ENCODE results near the gene UPF2.
A peak's percentile ranks its signal among the peaks of the same experiment; 100 is the strongest.
"Not testable (repeated sequence)": the region's sequence is repeated elsewhere in the genome, so short reads cannot be mapped to it uniquely, and the experiment has no call there.

Gene UPF2
- long read RNA-seq, donor 1, full-length matches to known transcripts: 2 of 40 reads
- long read RNA-seq, donor 1, partial matches to known transcripts: 38 of 40 reads
- long read RNA-seq, donor 1, other reads (novel, unspliced or antisense): 0 of 40 reads
- long read RNA-seq, donor 2, partial matches to known transcripts: 22 of 23 reads
- long read RNA-seq, donor 2, other reads (novel, unspliced or antisense): 0 of 23 reads
- long read RNA-seq, donor 3, full-length matches to known transcripts: 3 of 18 reads
- long read RNA-seq, donor 3, partial matches to known transcripts: 15 of 18 reads
- long read RNA-seq, donor 3, other reads (novel, unspliced or antisense): 0 of 18 reads
- long read RNA-seq, donor 4, partial matches to known transcripts: 56 of 56 reads
- long read RNA-seq, donor 4, other reads (novel, unspliced or antisense): 0 of 56 reads
- long read RNA-seq, donor 5, partial matches to known transcripts: 36 of 37 reads
- long read RNA-seq, donor 5, other reads (novel, unspliced or antisense): 0 of 37 reads
- long read RNA-seq, donor 6, partial matches to known transcripts: 22 of 25 reads
- long read RNA-seq, donor 6, other reads (novel, unspliced or antisense): 0 of 25 reads
- long read RNA-seq, donor 7, partial matches to known transcripts: 48 of 49 reads
- long read RNA-seq, donor 7, other reads (novel, unspliced or antisense): 0 of 49 reads
- long read RNA-seq, donor 8, partial matches to known transcripts: 46 of 51 reads
- long read RNA-seq, donor 8, other reads (novel, unspliced or antisense): 5 of 51 reads

DNA sequence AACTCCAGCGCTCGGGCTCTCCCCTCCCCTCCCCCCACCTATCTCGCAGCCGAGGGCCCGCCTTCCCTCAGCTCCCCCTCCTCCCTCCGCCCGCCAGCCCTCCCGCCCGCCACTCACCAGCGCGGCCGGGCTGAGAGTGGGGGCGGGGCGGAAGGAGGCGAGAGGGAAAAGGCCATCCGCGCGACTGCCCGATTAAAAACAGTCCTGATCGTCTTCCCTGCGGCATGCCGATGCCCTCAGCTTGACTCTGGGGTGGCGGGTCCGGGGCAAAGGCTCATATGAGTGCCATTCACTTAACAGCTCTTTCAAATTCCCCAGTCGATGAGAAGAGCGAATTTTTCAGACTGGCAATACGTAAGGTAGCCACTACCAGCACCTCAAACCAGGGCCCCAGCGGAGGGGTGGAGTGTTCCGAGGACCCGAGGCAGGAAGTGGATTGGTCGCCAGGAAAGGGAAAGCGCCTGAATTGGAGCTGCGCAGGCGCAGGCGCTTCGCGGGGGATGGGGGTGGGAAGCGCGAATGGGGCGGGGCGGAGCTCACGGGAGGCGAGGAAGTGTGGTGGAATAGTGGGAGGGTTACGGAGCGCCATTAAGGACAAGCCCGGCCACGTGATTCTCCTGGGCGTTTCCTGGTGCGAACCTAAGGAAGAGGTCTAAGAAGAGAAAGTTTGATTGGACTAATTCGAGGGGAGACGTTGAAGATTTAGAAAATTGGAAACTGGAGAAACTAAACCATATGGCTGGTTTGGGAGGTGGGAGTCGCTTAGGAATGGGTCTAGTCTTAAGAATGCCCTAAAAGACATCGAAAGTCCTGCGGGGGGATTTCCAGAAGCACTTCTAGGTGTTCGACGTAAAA lies at the start of gene UPF2:
UPF2 (minus strand) TSS at position 13 of the 855 bp plus-strand sequence. CDS start 7,386 bp downstream, outside the sequence.
- peak; percentile 99 for DNase-seq

DNA sequence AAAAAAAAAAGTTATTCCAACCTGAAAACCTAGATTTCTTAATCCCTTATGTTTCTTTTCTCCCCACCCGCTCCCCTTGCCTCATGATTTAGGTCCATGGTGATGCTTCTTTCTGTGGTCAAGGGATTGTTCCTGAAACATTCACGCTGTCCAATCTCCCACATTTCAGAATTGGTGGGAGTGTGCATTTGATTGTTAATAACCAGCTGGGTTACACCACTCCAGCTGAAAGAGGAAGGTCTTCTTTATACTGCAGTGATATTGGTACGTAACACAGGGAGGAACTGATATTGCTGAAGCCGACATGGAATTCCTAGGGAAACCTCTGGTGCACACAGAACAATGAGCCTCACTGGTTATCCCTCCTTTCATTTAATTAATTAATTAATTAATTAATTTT lies 48.8 kb upstream of the UPF2 start:
- no peak for DNase-seq

DNA sequence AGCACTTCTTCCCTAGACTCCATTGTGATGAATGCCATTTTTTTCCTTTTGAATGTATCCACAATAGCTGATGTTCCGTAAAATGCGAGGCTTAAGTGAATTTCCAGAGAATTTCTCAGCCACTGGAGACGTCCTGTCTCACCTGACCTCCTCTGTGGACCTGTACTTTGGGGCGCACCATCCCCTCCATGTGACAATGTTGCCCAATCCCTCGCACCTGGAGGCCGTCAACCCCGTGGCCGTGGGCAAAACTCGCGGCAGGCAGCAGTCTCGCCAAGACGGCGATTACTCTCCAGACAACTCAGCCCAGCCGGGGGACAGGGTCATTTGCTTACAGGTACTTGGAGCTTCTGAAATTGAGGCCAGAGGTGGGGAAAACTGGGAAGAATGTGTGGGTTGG lies 46.3 kb upstream of the UPF2 start:
- DNase-seq: no peak

DNA sequence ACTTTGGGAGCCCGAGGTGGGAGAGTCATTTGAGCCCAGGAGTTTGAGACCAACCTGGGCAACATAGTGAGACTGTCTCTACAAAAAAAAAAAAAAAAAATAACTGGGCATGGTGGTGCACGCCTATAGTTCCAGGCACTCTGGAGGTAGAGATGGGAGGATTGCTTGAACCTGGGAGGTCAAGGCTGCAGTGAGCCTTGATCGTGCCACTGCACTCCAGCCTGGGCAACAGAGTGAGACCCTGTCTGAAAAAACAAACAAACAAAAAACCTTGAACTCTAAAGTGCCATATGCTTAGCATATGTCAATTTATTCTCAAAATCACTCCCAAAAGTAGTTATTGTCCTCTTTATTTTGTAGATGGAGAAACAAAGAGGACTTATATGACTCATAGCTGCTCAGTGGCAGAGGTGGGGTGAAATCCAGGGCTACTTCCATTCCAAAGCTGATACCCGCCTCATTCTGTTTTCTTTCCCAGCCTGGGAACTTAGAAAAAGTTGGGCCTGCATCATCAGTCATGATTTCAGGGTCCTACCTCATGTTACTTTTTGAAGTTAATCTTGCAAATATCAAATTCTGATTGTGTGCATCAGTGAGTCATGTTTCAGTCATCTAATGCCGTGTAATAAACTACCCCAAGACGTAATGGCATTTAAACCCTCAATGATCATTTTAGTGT lies 39.4 kb upstream of the UPF2 start:
- DNase-seq: no peak

DNA sequence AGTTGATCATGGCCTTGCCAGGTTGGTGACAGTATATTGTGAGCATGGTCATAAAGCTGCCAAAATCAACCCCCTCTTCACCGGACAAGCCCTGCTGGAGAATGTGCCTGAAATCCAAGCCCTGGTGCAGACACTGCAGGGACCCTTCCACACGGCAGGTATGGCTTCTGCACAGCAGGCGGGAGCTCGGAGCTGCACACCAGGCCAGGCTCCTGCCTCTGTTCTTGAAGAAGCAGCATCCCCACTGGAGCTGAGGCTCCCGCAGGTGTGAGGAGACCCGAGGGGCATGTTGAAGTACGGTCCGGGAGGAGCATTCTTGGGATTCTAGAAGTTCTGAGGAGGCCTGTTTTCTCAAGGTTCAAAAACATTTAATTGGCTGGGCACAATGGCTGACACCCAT lies 38.9 kb upstream of the UPF2 start:
- no peak for DNase-seq

DNA sequence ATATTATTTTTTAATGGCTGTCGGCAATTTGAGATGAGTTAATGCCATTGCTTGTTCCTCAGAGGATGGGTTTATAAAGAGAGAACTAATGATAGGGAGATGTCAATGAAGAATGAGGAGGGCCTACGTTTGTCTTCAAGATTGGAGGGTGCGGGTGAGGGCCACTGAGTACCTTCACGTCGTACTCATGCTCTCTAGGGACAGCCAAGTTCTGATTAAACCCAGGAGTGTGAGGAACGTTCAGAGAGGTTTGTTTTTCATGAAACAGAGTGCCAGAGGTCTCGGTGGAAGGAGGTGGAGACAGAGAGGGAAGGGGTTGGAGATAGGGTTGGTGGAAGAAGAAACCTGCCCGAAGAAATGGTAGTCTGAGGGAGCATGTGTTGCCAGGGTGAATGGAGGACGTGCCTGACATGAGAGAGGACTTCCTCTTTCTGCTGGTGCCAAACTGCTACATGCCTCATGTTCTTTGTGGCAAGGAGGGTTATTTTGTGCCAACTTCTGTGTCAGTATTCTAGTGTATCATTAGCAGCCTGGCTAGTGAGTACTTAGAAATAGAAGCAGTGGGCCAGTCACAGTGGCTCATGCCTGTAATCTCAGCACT lies 35.1 kb upstream of the UPF2 start:
- DNase-seq: no peak

GRCh38 chr10:12073526-12073925 lies 30.9 kb upstream of the UPF2 start:
- no peak for DNase-seq

DNA sequence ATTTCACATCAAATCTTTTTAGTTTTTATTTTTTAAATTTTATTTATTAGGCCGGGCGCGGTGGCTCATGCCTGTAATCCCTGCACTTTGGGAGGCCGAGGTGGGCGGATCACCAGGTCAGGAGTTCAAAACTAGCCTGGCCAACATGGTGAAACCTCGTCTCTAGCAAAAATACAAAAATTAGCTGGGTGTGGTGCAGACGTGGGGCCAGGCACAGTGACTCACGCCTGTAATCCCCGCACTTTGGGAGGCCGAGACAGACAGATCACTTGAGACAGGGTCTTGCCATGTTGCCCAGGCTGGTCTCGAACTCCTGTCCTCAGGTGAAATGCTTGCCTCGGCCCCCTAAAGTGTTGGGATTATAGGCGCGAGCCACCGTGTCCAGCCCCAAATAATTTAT lies 28.8 kb upstream of the UPF2 start:
- not testable (repeated sequence) for DNase-seq

DNA sequence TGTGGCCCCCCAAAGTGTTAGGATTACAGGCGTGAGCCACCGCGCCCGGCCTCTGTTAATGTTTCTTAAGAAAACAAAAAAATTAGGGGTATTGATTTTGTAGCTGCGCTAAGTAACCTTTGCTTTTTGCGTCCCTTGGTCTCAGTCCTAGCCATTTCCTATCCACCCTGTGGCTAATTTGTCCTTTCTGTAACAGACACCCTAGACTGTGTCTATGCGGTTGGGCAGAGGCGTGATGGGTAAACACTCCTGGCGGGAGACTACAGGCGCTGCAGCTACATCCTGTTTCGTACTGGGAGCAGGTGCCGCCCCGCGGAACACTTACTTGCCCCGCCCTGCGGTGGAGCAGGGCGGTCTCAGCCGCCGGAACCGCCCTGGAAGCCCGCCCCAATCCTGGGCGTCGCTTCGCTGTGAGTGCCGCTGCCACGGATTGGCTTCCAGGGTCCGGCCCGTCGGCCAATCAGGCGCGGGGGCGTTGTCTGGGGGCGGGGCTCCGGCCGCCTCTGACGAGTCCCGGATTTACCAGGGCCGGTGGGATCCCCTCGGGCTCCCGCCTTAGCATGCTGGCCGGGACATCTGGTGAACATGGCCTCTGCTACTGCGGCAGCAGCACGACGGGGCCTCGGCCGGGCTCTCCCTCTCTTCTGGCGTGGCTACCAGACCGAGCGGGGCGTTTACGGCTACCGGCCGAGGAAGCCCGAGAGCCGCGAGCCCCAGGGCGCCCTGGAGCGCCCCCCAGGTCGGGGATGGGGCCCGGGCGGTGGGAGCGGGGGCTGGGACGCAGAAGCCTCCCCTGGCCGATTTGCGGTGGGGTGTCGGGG lies 26.1 kb upstream of the UPF2 start, which contains the start of gene DHTKD1:
DHTKD1 (plus strand) TSS at position 506 of the 821 bp plus-strand sequence; CDS start at position 586, 80 bp downstream.
- peak; percentile 88 for DNase-seq

DNA sequence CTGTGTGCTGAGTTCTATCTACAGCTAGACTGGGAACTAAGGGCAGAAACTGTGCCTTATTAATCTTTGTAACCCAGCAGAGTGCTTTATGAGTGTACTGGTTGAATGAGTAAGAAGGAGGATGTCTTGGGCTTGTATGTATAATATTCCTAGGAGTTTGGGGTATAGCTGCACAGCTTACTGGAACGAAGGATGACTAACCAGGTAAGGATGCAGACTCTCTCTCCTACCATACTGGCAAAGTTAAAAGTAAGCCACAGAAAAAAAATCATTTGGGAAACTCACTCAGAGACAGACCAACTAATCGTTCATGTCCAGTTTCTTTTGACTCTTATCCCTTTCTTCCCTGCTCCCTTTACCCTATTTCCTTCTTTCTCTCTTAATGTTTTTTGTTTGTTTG lies 24.7 kb upstream of the UPF2 start:
- no peak for DNase-seq

DNA sequence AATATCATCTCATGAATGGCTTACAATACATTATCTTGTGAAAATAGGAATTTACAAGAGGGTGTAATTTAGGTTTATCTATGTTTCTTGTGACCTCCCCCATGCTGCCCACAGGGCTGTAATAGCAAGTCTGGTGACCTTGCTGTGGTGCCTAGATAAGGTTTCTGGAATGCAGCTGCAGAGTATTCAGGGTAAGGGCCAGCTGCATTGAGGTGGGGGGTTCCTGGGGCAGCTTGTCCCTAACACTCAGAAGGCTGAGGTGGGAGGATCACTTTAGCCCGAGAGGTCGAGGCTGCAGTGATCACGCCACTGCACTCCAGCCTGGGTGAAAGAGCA lies 20.8 kb upstream of the UPF2 start:
- no peak for DNase-seq

DNA sequence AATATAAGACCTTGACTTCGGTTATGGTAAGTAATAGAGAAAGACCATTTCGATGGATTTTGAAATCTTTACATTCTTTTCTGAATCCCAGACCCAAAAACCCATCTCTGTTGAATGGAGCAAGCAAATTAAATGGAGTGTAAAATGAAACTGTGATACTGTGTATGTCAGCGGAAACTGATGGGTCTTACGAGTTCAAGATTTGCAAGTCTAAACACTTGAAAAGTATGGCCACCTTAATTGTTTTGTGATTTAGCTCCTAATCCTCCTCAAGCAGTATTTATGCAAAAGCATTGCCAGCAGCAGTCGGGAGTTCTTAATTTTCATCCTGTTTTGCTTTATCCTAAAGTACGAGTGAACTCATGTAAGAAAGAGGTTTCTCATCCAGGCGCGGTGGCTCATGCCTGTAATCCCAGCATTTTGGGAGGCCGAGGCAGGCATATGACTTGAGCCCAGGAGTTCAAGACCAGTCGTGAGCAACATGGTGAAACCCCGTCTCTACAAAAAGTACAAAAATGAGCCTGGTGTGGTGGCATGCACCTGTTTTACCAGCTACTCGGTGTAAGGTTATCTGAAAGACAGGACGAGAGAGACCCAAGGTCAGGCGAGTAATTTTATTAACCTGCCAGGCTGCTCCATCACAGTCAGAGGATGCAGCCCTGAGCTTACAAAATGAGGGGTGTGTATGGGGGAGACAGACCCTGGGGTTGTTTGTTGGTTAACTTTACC lies 20.3 kb upstream of the UPF2 start:
- DNase-seq: no peak

GRCh38 chr10:12061124-12061523 lies 18.5 kb upstream of the UPF2 start:
- no peak for DNase-seq

DNA sequence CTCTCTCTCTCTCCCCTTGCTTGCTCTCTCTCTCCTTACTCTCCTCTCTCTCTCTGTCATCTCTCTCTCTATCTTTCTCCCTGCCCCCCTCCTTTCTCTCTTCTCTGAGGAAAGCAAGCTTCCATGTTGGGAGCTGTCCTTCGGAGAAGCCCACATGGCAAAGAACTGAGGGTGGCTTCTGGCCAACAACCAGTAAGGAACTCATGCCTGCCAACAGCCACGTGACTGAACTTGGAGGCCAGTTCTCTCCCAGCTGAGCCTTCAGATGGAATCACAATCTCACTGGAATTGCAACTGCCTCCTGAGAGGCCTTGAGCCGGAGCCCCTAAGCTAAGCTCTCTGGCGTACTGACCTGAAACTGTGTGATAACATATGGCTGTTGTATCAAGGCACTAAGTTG lies 14.1 kb upstream of the UPF2 start:
- no peak for DNase-seq

DNA sequence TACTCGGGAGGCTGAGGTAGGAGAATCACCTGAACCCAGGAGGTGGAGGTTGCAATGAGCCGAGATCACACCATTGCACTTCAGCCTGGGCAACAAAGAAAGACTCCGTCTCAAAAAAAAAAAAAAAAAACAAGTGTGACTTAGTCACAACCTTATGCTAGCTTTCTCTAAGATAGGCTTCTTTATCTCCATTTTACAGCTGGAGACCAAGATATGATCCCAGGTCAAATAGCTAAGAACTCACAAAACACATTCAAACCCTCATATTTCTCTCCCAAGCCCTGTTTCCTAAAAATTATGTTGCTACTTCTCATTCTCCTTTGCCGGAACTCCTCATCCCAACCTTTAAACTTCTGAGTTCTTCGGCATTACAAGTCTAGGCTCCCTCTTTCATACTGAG lies 13.1 kb upstream of the UPF2 start:
- no peak for DNase-seq

DNA sequence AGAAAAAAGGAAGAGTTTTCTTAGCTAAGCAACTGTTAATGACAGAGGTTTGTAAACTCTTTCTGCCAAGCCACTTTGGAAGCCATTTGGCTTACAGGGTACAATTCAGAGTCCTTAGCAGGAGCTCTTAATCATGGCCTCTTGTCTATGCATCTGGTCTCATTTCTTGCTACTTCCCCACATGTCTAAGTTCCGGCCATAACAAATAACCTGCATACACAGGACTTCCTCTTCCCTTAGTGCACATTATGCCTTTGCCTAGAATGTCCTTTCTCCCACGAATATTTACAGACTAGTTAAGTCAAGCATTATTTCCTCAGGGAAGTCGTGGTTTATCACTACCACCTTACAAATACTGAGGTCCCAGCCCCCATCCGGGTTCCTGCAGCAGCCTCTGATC lies 8.6 kb upstream of the UPF2 start:
- DNase-seq: no peak

GRCh38 chr10:12050528-12050927 lies 7.9 kb upstream of the UPF2 start:
- no peak for DNase-seq

- DNase-seq: no peak
Measured at GRCh38 chr10:12048547-12048946, 5.9 kb upstream of the UPF2 start.

- DNase-seq: no peak
Measured at GRCh38 chr10:12045596-12045995, 3.0 kb upstream of the UPF2 start.

DNA sequence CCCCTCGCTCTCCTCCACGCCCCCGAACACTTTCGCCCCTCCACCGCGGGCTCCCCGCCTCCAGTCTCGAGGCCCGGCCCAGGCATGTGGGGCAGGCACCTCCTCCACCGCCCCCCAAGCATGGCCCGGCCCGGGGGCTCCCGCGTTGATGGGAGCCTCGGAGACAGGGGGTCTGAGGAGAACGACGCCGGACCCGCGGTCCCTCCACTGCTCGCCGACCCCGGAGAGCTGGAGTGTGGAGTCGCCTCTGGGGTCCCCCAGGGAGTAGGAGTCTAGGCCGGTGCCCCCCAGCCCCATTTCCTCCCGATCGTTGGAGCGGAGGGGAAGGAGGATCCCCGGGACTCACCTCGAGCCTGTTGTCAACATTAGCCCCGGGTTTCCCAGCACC lies 206 bp downstream of the UPF2 start:
- DNase-seq: peak; percentile 84
